DND-41 (cell line): ENCODE data around the gene DYSF.

ENCODE experiments used
- ATAC-seq: fragments of 200-7000 bp; cut with Tn5 transposase; 3 replicates; pipeline ENCODE4 v1.9.1; 2021; ENCODE audit warnings: low read depth; ENCODE audit not compliant: insufficient read depth
- DNase-seq: peaks from one replicate; pipeline ENCODE4 v3.0.0-alpha.2; 2020
- H2AFZ ChIP-seq: 2 replicates; pipeline ENCODE4 v1.6.0; 2012; ENCODE audit warnings: low read depth, low read length
- H3K27ac ChIP-seq: 2 replicates; pipeline ENCODE4 v1.5.1; 2012; ENCODE audit warnings: low read length, inconsistent platforms
- H3K27me3 ChIP-seq: fragments of 200-600 bp; sonication (generic); 2 replicates; pipeline ENCODE4 v1.6.0; 2012; ENCODE audit warnings: low read length, mild to moderate bottlenecking, inconsistent platforms; ENCODE audit not compliant: insufficient read depth, poor library complexity
- H3K36me3 ChIP-seq: 2 replicates; pipeline ENCODE4 v1.5.1; 2012; ENCODE audit warnings: low read length, inconsistent platforms; ENCODE audit not compliant: insufficient read depth
- H3K4me1 ChIP-seq: 2 replicates; pipeline ENCODE4 v1.5.1; 2012; ENCODE audit warnings: mild to moderate bottlenecking, low read length; ENCODE audit not compliant: insufficient read depth
- H3K4me2 ChIP-seq: 2 replicates; pipeline ENCODE4 v1.6.0; 2012; ENCODE audit warnings: mild to moderate bottlenecking, moderate library complexity, low read length, inconsistent platforms; ENCODE audit not compliant: insufficient read depth
- H3K4me3 ChIP-seq, 2 experiments: fragments of 200-600 bp in 1 of 2; shearing (Covaris generic) in 1 of 2; 2 replicates each; pipeline ENCODE4 v1.5.1; 2012 to 2016; ENCODE audit warnings: inconsistent platforms in 2 of 2, low read length in 2 of 2, mild to moderate bottlenecking in 2 of 2, low read depth in 1 of 2, moderate library complexity in 1 of 2
- H3K79me2 ChIP-seq: 2 replicates; pipeline ENCODE4 v1.6.0; 2012; ENCODE audit warnings: low read length, inconsistent platforms; ENCODE audit not compliant: insufficient read depth
- H3K9ac ChIP-seq: 2 replicates; pipeline ENCODE4 v1.6.0; 2012; ENCODE audit warnings: low read depth, mild to moderate bottlenecking, inconsistent platforms, low read length, moderate library complexity
- H3K9me3 ChIP-seq: 2 replicates; pipeline ENCODE4 v1.5.1; 2012; ENCODE audit warnings: low read length, moderate library complexity, mild to moderate bottlenecking, inconsistent platforms; ENCODE audit not compliant: insufficient read depth, severe bottlenecking
- H4K20me1 ChIP-seq: 2 replicates; pipeline ENCODE4 v1.6.0; 2012; ENCODE audit warnings: low read length; ENCODE audit not compliant: insufficient read depth
- EZH2 ChIP-seq: IDR thresholded peaks from 3 replicates; pipeline ENCODE4 v1.6.1; 2012; ENCODE audit warnings: borderline replicate concordance, low read depth, mild to moderate bottlenecking, moderate library complexity, low read length, inconsistent platforms; ENCODE audit not compliant: severe bottlenecking
- TF ChIP-seq, protein P1 (sequence below): IDR thresholded peaks from 2 replicates; pipeline ENCODE4 v1.5.1; 2012; ENCODE audit warnings: borderline replicate concordance, low read length, moderate library complexity, mild to moderate bottlenecking; ENCODE audit not compliant: poor library complexity, severe bottlenecking; ENCODE audit errors: extremely low read depth

The DYSF gene

DNA sequence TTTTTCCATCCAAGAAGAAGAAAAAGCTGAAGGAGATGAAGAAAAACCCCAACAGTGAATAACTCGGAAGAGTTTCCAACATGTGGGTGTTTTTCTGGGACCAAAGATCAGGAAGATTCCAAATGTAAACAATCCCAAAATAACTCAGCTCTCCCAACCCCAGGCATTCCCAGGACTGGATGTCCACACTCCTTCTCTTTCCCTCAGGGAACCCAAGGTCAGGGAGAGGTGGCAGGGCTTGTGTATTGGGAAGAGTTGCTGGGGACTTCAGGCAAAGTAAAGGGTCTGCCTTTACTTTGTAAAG is 268.0 kb downstream of the DYSF start:
- DNase-seq, result no peak
- Histone ChIP-seq H3K4me3 (no peak overlapping the region), H3K9ac (no peak overlapping the region), H2AFZ (no peak overlapping the region), H3K27ac (no peak overlapping the region), H3K4me2 (no peak overlapping the region), H4K20me1 (no peaks in the 10 kb centered on the region), H3K36me3 (no peaks in the 10 kb centered on the region), H3K79me2 (no peaks in the 10 kb centered on the region), H3K4me1 (no peaks in the 10 kb centered on the region), H3K9me3 (peaks cover 10% of the 10 kb centered on the region), H3K27me3 (no peaks in the 10 kb centered on the region)
- no peak for ATAC-seq
- no peak for TF ChIP-seq EZH2
- TF ChIP-seq, protein P1, sequence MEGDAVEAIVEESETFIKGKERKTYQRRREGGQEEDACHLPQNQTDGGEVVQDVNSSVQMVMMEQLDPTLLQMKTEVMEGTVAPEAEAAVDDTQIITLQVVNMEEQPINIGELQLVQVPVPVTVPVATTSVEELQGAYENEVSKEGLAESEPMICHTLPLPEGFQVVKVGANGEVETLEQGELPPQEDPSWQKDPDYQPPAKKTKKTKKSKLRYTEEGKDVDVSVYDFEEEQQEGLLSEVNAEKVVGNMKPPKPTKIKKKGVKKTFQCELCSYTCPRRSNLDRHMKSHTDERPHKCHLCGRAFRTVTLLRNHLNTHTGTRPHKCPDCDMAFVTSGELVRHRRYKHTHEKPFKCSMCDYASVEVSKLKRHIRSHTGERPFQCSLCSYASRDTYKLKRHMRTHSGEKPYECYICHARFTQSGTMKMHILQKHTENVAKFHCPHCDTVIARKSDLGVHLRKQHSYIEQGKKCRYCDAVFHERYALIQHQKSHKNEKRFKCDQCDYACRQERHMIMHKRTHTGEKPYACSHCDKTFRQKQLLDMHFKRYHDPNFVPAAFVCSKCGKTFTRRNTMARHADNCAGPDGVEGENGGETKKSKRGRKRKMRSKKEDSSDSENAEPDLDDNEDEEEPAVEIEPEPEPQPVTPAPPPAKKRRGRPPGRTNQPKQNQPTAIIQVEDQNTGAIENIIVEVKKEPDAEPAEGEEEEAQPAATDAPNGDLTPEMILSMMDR, result no peak

DNA sequence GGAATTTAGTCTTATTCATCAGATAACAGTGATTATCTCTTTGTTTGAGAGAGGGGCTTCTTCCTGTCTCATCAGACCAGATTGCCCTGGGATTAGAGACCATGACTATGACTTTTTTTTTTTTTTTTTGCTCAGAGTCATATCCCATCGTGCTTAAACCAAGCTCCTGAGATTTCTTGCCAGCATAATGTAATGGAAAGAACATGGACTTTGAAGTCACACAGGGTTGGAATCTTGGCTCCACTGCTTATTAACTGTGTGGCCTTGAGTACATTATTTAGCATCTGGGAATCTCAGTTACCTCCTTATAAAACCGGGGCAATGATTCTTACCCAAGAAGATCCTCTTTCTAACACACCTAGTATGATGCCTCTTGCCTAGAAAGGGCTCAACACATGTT is 268.3 kb downstream of the DYSF start:
- Histone ChIP-seq H3K27ac (no peak overlapping the region), H3K4me2 (no peak overlapping the region), H3K9me3 (peaks cover 10% of the 10 kb centered on the region), H3K36me3 (no peaks in the 10 kb centered on the region), H3K9ac (no peak overlapping the region), H3K4me1 (no peaks in the 10 kb centered on the region), H3K79me2 (no peaks in the 10 kb centered on the region), H3K4me3 (no peak overlapping the region), H3K27me3 (no peaks in the 10 kb centered on the region), H2AFZ (no peak overlapping the region), H4K20me1 (no peaks in the 10 kb centered on the region)
- TF ChIP-seq, protein P1, result no peak
- no peak for TF ChIP-seq EZH2
- no peak for DNase-seq
- no peak for ATAC-seq

DNA sequence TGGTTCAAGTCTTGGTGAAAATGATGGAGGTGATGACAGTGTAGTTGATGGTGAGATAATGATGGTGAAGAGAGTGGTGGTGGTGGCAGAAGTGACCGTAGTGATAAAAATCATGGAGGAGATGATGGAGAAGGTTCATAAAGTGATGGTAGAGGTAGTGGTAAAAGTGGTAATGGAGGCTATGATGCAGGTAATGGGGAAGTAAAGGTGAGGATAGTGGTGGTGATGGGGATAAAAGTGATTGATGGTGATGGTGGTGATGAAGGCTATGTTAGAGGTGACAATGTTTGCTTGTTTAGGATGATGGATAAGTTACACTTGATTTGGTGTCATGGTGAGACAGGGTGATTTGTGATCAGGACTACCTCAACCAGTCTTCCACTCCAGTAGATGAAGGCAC is 268.9 kb downstream of the DYSF start:
- Histone ChIP-seq H4K20me1 (no peaks in the 10 kb centered on the region), H3K9ac (no peak overlapping the region), H3K36me3 (no peaks in the 10 kb centered on the region), H3K4me3 (no peak overlapping the region), H3K4me2 (no peak overlapping the region), H3K9me3 (peaks cover 10% of the 10 kb centered on the region), H3K4me1 (no peaks in the 10 kb centered on the region), H3K27ac (no peak overlapping the region), H2AFZ (no peak overlapping the region), H3K27me3 (no peaks in the 10 kb centered on the region), H3K79me2 (no peaks in the 10 kb centered on the region)
- no peak for TF ChIP-seq EZH2
- TF ChIP-seq, protein P1, result no peak
- no peak for ATAC-seq
- no peak for DNase-seq

DNA sequence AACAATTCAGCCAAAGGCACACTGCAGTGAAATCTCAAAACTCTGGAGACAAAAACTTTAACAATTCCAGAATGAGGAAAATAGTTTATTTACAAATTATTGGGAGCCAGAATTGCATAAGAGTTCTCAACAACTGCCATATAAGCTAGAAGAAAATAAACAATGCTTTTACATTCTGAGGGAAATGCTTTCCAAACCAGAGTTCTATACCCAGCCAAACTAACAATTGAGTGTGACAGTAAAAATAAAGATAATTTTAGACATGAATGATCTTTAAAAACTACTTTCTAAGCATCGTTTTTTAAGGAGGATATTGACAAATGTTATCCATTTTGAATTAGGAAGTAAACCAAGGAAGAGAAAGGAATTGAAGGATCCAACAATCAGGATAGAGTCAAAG is 271.4 kb downstream of the DYSF start:
- H3K9ac ChIP-seq, result no peak overlapping the region
- TF ChIP-seq EZH2, result no peak
- TF ChIP-seq, protein P1, result no peak
- no peaks in the 10 kb centered on the region for H3K79me2 ChIP-seq
- H2AFZ ChIP-seq, result no peak overlapping the region
- H3K4me1 ChIP-seq, result no peaks in the 10 kb centered on the region
- no peaks in the 10 kb centered on the region for H4K20me1 ChIP-seq
- no peaks in the 10 kb centered on the region for H3K36me3 ChIP-seq
- DNase-seq (no peak), ATAC-seq (no peak)
- H3K9me3 ChIP-seq, result peaks cover 10% of the 10 kb centered on the region
- no peaks in the 10 kb centered on the region for H3K27me3 ChIP-seq
- H3K4me2 ChIP-seq, result no peak overlapping the region
- no peak overlapping the region for H3K27ac ChIP-seq
- H3K4me3 ChIP-seq, result no peak overlapping the region
